PC-9 (cell line): ENCODE results near the gene CALM1. TPM values are rescaled to one million over a fixed set of nuclear protein-coding genes. Genes with fewer than 3 reads are reported as not detected.

ENCODE experiments used
- BruUV-seq: library from RNA; stranded (reverse); fragments of 400-500 nt; replicated peaks from 2 replicates; lab custom pipeline; 2021; lab: Mats Ljungman, UMichigan
- CTCF ChIA-PET: fragments of 300-600 bp; sonication (Branson Sonifier 250); formaldehyde crosslinking; loops from one replicate; lab custom pipeline; 2022; ENCODE audit warnings: antibody characterized with exemption; lab: Charles Lee
- POLR2A ChIA-PET: fragments of 300-600 bp; sonication (Branson Sonifier 250); formaldehyde crosslinking; loops from one replicate; lab custom pipeline; 2022; ENCODE audit warnings: antibody characterized with exemption; ENCODE audit not compliant: unreplicated experiment; lab: Charles Lee
- DNase-seq, 2 experiments: peaks; one replicate each; pipeline versions ENCODE4 v3.0.0 to v3.0.0-alpha.2; 2015 to 2022; ENCODE audit warnings: mixed read lengths in 1 of 2
- H2AFZ ChIP-seq: fragments of 200-600 bp; sonication (generic); 2 replicates; pipeline ENCODE4 v1.8.1; 2017; ENCODE audit warnings: antibody characterized with exemption
- H3F3A ChIP-seq: fragments of 200-600 bp; sonication (generic); 2 replicates; pipeline ENCODE4 v1.8.1; 2017; ENCODE audit warnings: antibody characterized with exemption, mild to moderate bottlenecking, low read depth; ENCODE audit not compliant: insufficient read depth
- H3K27ac ChIP-seq: fragments of 200-600 bp; sonication (generic); 2 replicates; pipeline ENCODE4 v1.6.1; 2016; ENCODE audit warnings: mixed run types
- H3K27me3 ChIP-seq: fragments of 200-600 bp; sonication (generic); 2 replicates; pipeline ENCODE4 v1.6.1; 2016; ENCODE audit warnings: low read depth, mixed run types; ENCODE audit not compliant: insufficient read depth
- H3K36me3 ChIP-seq: fragments of 200-600 bp; sonication (generic); 2 replicates; pipeline ENCODE4 v1.6.1; 2016; ENCODE audit warnings: low read depth, mixed run types
- H3K4me1 ChIP-seq: fragments of 200-600 bp; sonication (generic); replicated peaks from 2 replicates; pipeline ENCODE4 v1.6.1; 2016; ENCODE audit warnings: mixed run types; ENCODE audit not compliant: insufficient read depth
- H3K4me2 ChIP-seq: fragments of 200-600 bp; sonication (generic); 2 replicates; pipeline ENCODE4 v1.6.1; 2017; ENCODE audit warnings: mixed run types
- H3K4me3 ChIP-seq: fragments of 200-600 bp; sonication (generic); 2 replicates; pipeline ENCODE4 v1.6.1; 2016; ENCODE audit warnings: mixed run types
- H3K79me2 ChIP-seq: fragments of 200-600 bp; sonication (generic); 2 replicates; pipeline ENCODE4 v1.6.1; 2017; ENCODE audit warnings: low read depth, mixed run types
- H3K9me2 ChIP-seq: fragments of 200-600 bp; sonication (generic); 2 replicates; pipeline ENCODE4 v1.8.1; 2017; ENCODE audit warnings: mild to moderate bottlenecking; ENCODE audit not compliant: insufficient read depth
- H3K9me3 ChIP-seq: fragments of 200-600 bp; sonication (generic); 2 replicates; pipeline ENCODE4 v1.8.1; 2016; ENCODE audit warnings: low read depth; ENCODE audit not compliant: insufficient read depth
- H4K20me1 ChIP-seq: fragments of 200-600 bp; sonication (generic); 2 replicates; pipeline ENCODE4 v1.8.1; 2017; ENCODE audit not compliant: insufficient read depth
- EZH2 ChIP-seq: fragments of 200-600 bp; sonication (generic); IDR thresholded peaks from 2 replicates; pipeline ENCODE4 v1.8.0; 2017; ENCODE audit warnings: antibody characterized with exemption, low read depth
- intact Hi-C: fragments of 100-400 bp; cut with micrococcal nuclease; formaldehyde crosslinking; loops from one replicate; pipeline ENCODE4 v1.10.0; 2022; ENCODE audit not compliant: unreplicated experiment
- total RNA-seq: library from RNA; stranded (reverse); gene quantifications from 2 replicates; pipeline ENCODE4 v1.2.3, GENCODE V29; 2021
- TF ChIP-seq, protein P1 (sequence below): fragments of 200-600 bp; sonication (generic); conservative IDR thresholded peaks from 2 replicates; pipeline ENCODE4 v1.6.1; 2017; ENCODE audit warnings: mixed run types, antibody characterized with exemption, mild to moderate bottlenecking, moderate library complexity

The CALM1 gene
- total RNA-seq, 1 experiment from 2014 or later = 103 TPM

- ChIA-PET CTCF (no interaction called here), POLR2A (no interaction called here)
- Histone ChIP-seq H3F3A (no peaks in the 10 kb centered on the region), H3K9me2 (no peaks in the 10 kb centered on the region), H4K20me1 (no peaks in the 10 kb centered on the region), H3K9me3 (no peaks in the 10 kb centered on the region), H3K36me3 (no peaks in the 10 kb centered on the region), H3K4me3 (no peak overlapping the region), H3K4me2 (no peak overlapping the region), H3K4me1 (no peaks in the 10 kb centered on the region), H3K27me3 (no peaks in the 10 kb centered on the region), H3K79me2 (no peaks in the 10 kb centered on the region), H2AFZ (no peak overlapping the region), H3K27ac (no peak overlapping the region)
- TF ChIP-seq, protein P1, sequence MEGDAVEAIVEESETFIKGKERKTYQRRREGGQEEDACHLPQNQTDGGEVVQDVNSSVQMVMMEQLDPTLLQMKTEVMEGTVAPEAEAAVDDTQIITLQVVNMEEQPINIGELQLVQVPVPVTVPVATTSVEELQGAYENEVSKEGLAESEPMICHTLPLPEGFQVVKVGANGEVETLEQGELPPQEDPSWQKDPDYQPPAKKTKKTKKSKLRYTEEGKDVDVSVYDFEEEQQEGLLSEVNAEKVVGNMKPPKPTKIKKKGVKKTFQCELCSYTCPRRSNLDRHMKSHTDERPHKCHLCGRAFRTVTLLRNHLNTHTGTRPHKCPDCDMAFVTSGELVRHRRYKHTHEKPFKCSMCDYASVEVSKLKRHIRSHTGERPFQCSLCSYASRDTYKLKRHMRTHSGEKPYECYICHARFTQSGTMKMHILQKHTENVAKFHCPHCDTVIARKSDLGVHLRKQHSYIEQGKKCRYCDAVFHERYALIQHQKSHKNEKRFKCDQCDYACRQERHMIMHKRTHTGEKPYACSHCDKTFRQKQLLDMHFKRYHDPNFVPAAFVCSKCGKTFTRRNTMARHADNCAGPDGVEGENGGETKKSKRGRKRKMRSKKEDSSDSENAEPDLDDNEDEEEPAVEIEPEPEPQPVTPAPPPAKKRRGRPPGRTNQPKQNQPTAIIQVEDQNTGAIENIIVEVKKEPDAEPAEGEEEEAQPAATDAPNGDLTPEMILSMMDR = no peak
- no peak for TF ChIP-seq EZH2
- intact Hi-C loops = no loop called here
- no peak for DNase-seq
- BruUV-seq = no TSS peak
Measured at GRCh38 chr14:90451443-90451842, 54.6 kb downstream of the CALM1 start.

DNA sequence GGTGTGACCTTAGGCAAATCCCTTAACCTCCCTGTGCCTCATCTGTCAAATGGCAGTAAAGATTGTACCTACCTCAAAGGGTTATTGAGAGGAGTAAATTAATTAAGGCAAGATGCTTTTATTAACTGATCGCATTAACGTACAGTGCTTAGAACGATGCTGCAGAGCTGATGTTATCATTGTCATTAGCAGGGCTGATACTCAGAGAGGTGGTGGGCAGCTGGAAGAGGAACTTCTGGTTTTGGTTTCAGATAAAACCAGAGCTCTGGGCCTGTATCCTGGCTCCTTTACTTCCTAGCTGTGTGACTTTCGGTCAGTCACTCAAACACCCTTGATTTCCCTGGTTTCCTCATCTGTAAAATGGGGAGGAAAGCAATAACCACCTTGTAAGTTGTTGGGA, 55.1 kb downstream of the CALM1 start:
- Histone ChIP-seq H3K27ac (no peak overlapping the region), H3K4me1 (no peaks in the 10 kb centered on the region), H3K79me2 (no peaks in the 10 kb centered on the region), H3K9me2 (no peaks in the 10 kb centered on the region), H3K4me2 (no peak overlapping the region), H3K9me3 (no peaks in the 10 kb centered on the region), H3K36me3 (no peaks in the 10 kb centered on the region), H3K4me3 (no peak overlapping the region), H3F3A (no peaks in the 10 kb centered on the region), H3K27me3 (no peaks in the 10 kb centered on the region), H2AFZ (no peak overlapping the region), H4K20me1 (no peaks in the 10 kb centered on the region)
- ChIA-PET CTCF (no interaction called here), POLR2A (no interaction called here)
- BruUV-seq = no TSS peak
- intact Hi-C loops = no loop called here
- TF ChIP-seq, protein P1 = no peak
- TF ChIP-seq EZH2 = no peak
- no peak for DNase-seq

GRCh38 chr14:90452366-90452765, 55.5 kb downstream of the CALM1 start:
- TF ChIP-seq, protein P1 = no peak
- TF ChIP-seq EZH2 = no peak
- ChIA-PET CTCF (no interaction called here), POLR2A (no interaction called here)
- no peak overlapping the region for H2AFZ ChIP-seq
- no peak for DNase-seq
- no peaks in the 10 kb centered on the region for H3K9me2 ChIP-seq
- intact Hi-C loops = no loop called here
- no peaks in the 10 kb centered on the region for H3K36me3 ChIP-seq
- no peaks in the 10 kb centered on the region for H4K20me1 ChIP-seq
- H3K27ac ChIP-seq = no peak overlapping the region
- no peak overlapping the region for H3K4me2 ChIP-seq
- H3K4me3 ChIP-seq = no peak overlapping the region
- H3F3A ChIP-seq = no peaks in the 10 kb centered on the region
- no peaks in the 10 kb centered on the region for H3K79me2 ChIP-seq
- no peaks in the 10 kb centered on the region for H3K9me3 ChIP-seq
- H3K27me3 ChIP-seq = no peaks in the 10 kb centered on the region
- H3K4me1 ChIP-seq = no peaks in the 10 kb centered on the region
- no TSS peak for BruUV-seq
